GM19240 (cell line): Measurements from ENCODE around the gene PTGR3.

Source experiments
- DNase-seq: peaks from one replicate; pipeline ENCODE4 v3.0.0; 2011; ENCODE audit warnings: low spot score; ENCODE audit not compliant: insufficient read length

PTGR3 gene

GRCh38 chr18:75215663-75216062, 6.7 kb upstream of the PTGR3 start:
- DNase-seq = no peak

GRCh38 chr18:75214766-75215510, 6.0 kb upstream of the PTGR3 start:
- DNase-seq = no peak

- no peak for DNase-seq
Measured at GRCh38 chr18:75214332-75214690, 5.4 kb upstream of the PTGR3 start.

GRCh38 chr18:75213611-75214331, 4.8 kb upstream of the PTGR3 start:
- DNase-seq = no peak

GRCh38 chr18:75212751-75213090, 3.8 kb upstream of the PTGR3 start:
- DNase-seq = no peak

- DNase-seq = no peak
Measured at GRCh38 chr18:75211953-75212750, 3.2 kb upstream of the PTGR3 start.

- no peak for DNase-seq
Measured at GRCh38 chr18:75211626-75211952, 2.6 kb upstream of the PTGR3 start.

- peak; percentile 21 for DNase-seq
Measured at GRCh38 chr18:75211002-75211621, 2.2 kb upstream of the PTGR3 start.

- DNase-seq = peak; percentile 79
Measured at GRCh38 chr18:75210274-75211001, 1.5 kb upstream of the PTGR3 start, which contains the start of gene TSHZ1. Gene TSHZ1 (plus strand): TSS chr18:75210797. CDS start chr18:75211877, 1,080 bp downstream.

GRCh38 chr18:75209951-75210258, 966 bp upstream of the PTGR3 start:
- DNase-seq = no peak

- no peak for DNase-seq
Measured at GRCh38 chr18:75208836-75209128, 157 bp downstream of the PTGR3 start.

GRCh38 chr18:75208155-75208835, 644 bp downstream of the PTGR3 start:
- peak; percentile 11 for DNase-seq

GRCh38 chr18:75207310-75208154, 1.4 kb downstream of the PTGR3 start:
- DNase-seq = peak; percentile 27

GRCh38 chr18:75206452-75207309, 2.3 kb downstream of the PTGR3 start:
- no peak for DNase-seq

GRCh38 chr18:75205514-75206132, 3.3 kb downstream of the PTGR3 start:
- no peak for DNase-seq

- DNase-seq = no peak
Measured at GRCh38 chr18:75204732-75205513, 4.0 kb downstream of the PTGR3 start.

GRCh38 chr18:75204269-75204731, 4.6 kb downstream of the PTGR3 start:
- DNase-seq = no peak
